ENCODE data around the gene ARID5A. TPM values are rescaled to one million over a fixed set of nuclear protein-coding genes. Genes with fewer than 3 reads are reported as not detected.

Gene ARID5A
- total and polyA plus RNA-seq, 2 of the 13 experiments (the other 11 are each of a cell fraction or from before 2014, with no cell fraction given), result 6.0 to 9.5 TPM

GRCh38 chr2:96599941-96600340, 63.4 kb downstream of the ARID5A start (continued):
- TF ChIP-seq ARID4A (CRISPR knock-in tag; IDR thresholded peaks at IDR 0.05; ENCODE audit: borderline replicate concordance) (no peak), RFXANK (CRISPR knock-in tag; IDR thresholded peaks at IDR 0.05) (no peak), MIXL1 (CRISPR knock-in tag; IDR thresholded peaks at IDR 0.05) (no peak), PHF21A (CRISPR knock-in tag; IDR thresholded peaks at IDR 0.05) (no peak), HOXD1 (CRISPR knock-in tag; IDR thresholded peaks at IDR 0.05) (no peak), ZFP1 (CRISPR knock-in tag; IDR thresholded peaks at IDR 0.05) (no peak), ATF6 (CRISPR knock-in tag; conservative IDR thresholded peaks at IDR 0.05) (no peak), FIP1L1 (IDR thresholded peaks at IDR 0.05; ENCODE audit: borderline replicate concordance, insufficient read depth, low read depth, low read length) (no peak)
- TF ChIP-seq, protein P1, sequence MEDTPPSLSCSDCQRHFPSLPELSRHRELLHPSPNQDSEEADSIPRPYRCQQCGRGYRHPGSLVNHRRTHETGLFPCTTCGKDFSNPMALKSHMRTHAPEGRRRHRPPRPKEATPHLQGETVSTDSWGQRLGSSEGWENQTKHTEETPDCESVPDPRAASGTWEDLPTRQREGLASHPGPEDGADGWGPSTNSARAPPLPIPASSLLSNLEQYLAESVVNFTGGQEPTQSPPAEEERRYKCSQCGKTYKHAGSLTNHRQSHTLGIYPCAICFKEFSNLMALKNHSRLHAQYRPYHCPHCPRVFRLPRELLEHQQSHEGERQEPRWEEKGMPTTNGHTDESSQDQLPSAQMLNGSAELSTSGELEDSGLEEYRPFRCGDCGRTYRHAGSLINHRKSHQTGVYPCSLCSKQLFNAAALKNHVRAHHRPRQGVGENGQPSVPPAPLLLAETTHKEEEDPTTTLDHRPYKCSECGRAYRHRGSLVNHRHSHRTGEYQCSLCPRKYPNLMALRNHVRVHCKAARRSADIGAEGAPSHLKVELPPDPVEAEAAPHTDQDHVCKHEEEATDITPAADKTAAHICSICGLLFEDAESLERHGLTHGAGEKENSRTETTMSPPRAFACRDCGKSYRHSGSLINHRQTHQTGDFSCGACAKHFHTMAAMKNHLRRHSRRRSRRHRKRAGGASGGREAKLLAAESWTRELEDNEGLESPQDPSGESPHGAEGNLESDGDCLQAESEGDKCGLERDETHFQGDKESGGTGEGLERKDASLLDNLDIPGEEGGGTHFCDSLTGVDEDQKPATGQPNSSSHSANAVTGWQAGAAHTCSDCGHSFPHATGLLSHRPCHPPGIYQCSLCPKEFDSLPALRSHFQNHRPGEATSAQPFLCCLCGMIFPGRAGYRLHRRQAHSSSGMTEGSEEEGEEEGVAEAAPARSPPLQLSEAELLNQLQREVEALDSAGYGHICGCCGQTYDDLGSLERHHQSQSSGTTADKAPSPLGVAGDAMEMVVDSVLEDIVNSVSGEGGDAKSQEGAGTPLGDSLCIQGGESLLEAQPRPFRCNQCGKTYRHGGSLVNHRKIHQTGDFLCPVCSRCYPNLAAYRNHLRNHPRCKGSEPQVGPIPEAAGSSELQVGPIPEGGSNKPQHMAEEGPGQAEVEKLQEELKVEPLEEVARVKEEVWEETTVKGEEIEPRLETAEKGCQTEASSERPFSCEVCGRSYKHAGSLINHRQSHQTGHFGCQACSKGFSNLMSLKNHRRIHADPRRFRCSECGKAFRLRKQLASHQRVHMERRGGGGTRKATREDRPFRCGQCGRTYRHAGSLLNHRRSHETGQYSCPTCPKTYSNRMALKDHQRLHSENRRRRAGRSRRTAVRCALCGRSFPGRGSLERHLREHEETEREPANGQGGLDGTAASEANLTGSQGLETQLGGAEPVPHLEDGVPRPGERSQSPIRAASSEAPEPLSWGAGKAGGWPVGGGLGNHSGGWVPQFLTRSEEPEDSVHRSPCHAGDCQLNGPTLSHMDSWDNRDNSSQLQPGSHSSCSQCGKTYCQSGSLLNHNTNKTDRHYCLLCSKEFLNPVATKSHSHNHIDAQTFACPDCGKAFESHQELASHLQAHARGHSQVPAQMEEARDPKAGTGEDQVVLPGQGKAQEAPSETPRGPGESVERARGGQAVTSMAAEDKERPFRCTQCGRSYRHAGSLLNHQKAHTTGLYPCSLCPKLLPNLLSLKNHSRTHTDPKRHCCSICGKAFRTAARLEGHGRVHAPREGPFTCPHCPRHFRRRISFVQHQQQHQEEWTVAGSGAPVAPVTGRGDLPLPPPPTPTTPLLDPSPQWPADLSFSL (CRISPR knock-in tag; IDR thresholded peaks at IDR 0.05), result no peak
